Activated B cell treated with CpG ODN at 0.5 μM for 24 hours (primary cell): ENCODE measurements around the gene ARHGEF2. TPM values are rescaled to one million over a fixed set of nuclear protein-coding genes. Genes with fewer than 3 reads are reported as not detected.

Experiments
- ATAC-seq: fragments of 200-7000 bp; cut with Tn5 transposase; one replicate; pipeline ENCODE4 v1.10.0; 2021; ENCODE audit warnings: low read depth, mild to moderate bottlenecking, moderate library complexity
- CTCF ChIA-PET: fragments of 350-600 bp; sonication (Branson Sonifier 250); formaldehyde crosslinking; loops from one replicate; lab custom pipeline; 2021; ENCODE audit warnings: antibody characterized with exemption; lab: Charles Lee
- POLR2A ChIA-PET: fragments of 350-600 bp; sonication (Branson Sonifier 250); formaldehyde crosslinking; loops from one replicate; lab custom pipeline; 2021; ENCODE audit warnings: antibody characterized with exemption; lab: Charles Lee
- DNase-seq: peaks from one replicate; pipeline ENCODE4 v3.0.0; 2022
- H3K27ac Mint-ChIP-seq: one replicate; pipeline ENCODE4 v1.8.0; 2020; ENCODE audit warnings: mixed read lengths
- H3K27me3 Mint-ChIP-seq: one replicate; pipeline ENCODE4 v1.8.0; 2021; ENCODE audit warnings: mixed read lengths
- H3K36me3 Mint-ChIP-seq: one replicate; pipeline ENCODE4 v1.8.0; 2021; ENCODE audit warnings: low read depth, mixed read lengths
- H3K4me1 Mint-ChIP-seq: one replicate; pipeline ENCODE4 v1.8.0; 2021; ENCODE audit warnings: mixed read lengths
- H3K4me3 Mint-ChIP-seq: one replicate; pipeline ENCODE4 v1.8.0; 2020; ENCODE audit warnings: mild to moderate bottlenecking, mixed read lengths
- H3K9me3 Mint-ChIP-seq: one replicate; pipeline ENCODE4 v1.8.0; 2020; ENCODE audit warnings: mixed read lengths
- intact Hi-C: fragments of 100-400 bp; cut with micrococcal nuclease; formaldehyde crosslinking; loops from one replicate; pipeline ENCODE4 v1.15.1; 2024
- total RNA-seq: library from RNA; stranded (reverse); gene quantifications from 2 replicates; pipeline ENCODE4 v1.2.3, GENCODE V29; 2022
- TF ChIP-seq, protein P1 (sequence below): fragments of 200-600 bp; IDR thresholded peaks from one replicate; pipeline ENCODE4 v1.8.0; 2022; ENCODE audit warnings: antibody characterized with exemption, mild to moderate bottlenecking

ARHGEF2 gene
- total RNA-seq, 1 donor from 2014 or later = 207 TPM

DNA sequence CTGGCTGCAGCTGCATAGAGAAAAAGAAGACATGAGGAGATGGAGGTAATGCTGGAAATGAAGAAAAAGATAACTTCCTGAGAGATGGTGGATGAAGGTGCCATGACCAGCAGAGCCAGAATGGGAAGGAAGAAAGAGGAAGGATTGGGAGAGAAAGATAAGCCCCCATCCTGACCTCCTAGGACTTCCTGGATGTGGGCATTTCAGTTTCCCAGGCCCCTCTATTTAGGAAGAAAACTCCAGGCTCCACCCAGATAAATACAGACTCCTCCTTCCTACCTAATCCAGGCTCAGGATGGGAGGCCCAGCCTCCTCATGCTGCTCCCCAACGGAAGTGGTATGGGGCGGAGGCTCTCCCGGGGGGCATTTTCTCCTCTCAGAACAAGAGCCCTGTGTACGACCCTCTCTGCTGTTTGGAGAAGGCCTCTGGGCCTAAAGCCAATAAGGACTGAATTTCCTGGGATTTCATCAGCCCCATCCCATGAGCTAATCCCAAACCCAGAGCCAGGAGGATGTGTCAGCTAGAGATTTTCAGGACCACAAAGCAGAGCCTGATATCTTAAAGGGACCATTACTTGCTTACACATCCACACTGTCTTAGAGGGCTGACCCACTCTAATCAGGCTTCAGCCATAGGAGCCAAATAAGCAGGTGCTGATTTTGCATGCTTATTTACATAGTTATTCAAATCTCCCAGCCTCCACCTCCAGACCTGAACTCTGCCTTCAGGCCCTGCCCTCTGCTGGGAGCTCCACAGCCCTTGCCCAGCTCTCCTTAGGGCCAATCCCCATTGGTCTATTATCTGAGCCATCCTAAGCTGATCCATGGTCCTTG lies 5.1 kb upstream of the ARHGEF2 start:
- Mint-ChIP-seq H3K4me1 (peaks cover 60% of the 10 kb centered on the region), H3K4me3 (peak overlapping the region; percentile 30), H3K27ac (peak overlapping the region; percentile 90), H3K27me3 (no peaks in the 10 kb centered on the region), H3K9me3 (no peaks in the 10 kb centered on the region), H3K36me3 (peaks cover under 1% of the 10 kb centered on the region)
- ChIA-PET CTCF (interaction anchor here (1.1 to 9.8 kb wide), 5 partner anchors 9 to 49 kb away, joined by 4 to 146 read pairs (median 6); partner anchors contain the start of genes KHDC4 and RXFP4), POLR2A (interaction anchor here (0.5 to 14.6 kb wide), 10 partner anchors 9 to 517 kb away, joined by 3 to 403 read pairs (median 6); partner anchors contain the start of genes KHDC4, MEF2D and RXFP4)
- TF ChIP-seq, protein P1, sequence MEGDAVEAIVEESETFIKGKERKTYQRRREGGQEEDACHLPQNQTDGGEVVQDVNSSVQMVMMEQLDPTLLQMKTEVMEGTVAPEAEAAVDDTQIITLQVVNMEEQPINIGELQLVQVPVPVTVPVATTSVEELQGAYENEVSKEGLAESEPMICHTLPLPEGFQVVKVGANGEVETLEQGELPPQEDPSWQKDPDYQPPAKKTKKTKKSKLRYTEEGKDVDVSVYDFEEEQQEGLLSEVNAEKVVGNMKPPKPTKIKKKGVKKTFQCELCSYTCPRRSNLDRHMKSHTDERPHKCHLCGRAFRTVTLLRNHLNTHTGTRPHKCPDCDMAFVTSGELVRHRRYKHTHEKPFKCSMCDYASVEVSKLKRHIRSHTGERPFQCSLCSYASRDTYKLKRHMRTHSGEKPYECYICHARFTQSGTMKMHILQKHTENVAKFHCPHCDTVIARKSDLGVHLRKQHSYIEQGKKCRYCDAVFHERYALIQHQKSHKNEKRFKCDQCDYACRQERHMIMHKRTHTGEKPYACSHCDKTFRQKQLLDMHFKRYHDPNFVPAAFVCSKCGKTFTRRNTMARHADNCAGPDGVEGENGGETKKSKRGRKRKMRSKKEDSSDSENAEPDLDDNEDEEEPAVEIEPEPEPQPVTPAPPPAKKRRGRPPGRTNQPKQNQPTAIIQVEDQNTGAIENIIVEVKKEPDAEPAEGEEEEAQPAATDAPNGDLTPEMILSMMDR = no peak
- DNase-seq (no peak), ATAC-seq (peak; percentile 62)
- intact Hi-C loops = loop anchor here (1.0 to 2.0 kb wide), 2 partner anchors 17 to 45 kb away; no protein-coding TSS in a partner anchor

DNA sequence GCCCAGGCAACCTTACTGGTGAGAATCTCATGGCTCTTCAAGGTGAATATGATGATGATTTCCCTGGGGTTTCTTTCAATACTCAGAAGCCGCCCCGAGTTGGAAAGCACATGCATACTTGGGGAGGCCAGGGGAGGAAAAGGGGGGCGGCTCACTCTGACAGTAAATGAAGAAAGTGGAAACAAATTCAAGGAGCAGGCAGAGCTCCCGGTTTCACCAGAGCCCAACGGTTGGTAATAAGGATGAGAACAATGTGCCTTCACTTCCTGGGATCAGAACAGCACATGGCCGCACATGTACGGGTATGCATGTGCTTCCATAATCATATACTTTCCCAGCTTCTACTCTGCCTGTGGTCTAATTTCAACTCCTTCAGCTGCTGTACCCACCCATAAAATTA lies 3.8 kb upstream of the ARHGEF2 start:
- Mint-ChIP-seq H3K4me3 (peak overlapping the region; percentile 97), H3K36me3 (peaks cover 10% of the 10 kb centered on the region), H3K27ac (peak overlapping the region; percentile 90), H3K9me3 (no peaks in the 10 kb centered on the region), H3K27me3 (no peaks in the 10 kb centered on the region), H3K4me1 (peaks cover 65% of the 10 kb centered on the region)
- POLR2A ChIA-PET = interaction anchor here (0.6 to 14.6 kb wide), 8 partner anchors 8 to 931 kb away, joined by 3 to 403 read pairs (median 10); partner anchors contain the start of genes ADAM15, KHDC4 and RXFP4
- ATAC-seq = no peak
- CTCF ChIA-PET = interaction anchor here (1.8 to 9.8 kb wide), 2 partner anchors 8 to 40 kb away, joined by 6 to 146 read pairs; partner anchors contain the start of gene RXFP4
- intact Hi-C loops = loop anchor here (2.0 kb wide), 1 partner anchor 15 kb away; no protein-coding TSS in a partner anchor
- no peak for DNase-seq
- TF ChIP-seq, protein P1 = no peak

DNA sequence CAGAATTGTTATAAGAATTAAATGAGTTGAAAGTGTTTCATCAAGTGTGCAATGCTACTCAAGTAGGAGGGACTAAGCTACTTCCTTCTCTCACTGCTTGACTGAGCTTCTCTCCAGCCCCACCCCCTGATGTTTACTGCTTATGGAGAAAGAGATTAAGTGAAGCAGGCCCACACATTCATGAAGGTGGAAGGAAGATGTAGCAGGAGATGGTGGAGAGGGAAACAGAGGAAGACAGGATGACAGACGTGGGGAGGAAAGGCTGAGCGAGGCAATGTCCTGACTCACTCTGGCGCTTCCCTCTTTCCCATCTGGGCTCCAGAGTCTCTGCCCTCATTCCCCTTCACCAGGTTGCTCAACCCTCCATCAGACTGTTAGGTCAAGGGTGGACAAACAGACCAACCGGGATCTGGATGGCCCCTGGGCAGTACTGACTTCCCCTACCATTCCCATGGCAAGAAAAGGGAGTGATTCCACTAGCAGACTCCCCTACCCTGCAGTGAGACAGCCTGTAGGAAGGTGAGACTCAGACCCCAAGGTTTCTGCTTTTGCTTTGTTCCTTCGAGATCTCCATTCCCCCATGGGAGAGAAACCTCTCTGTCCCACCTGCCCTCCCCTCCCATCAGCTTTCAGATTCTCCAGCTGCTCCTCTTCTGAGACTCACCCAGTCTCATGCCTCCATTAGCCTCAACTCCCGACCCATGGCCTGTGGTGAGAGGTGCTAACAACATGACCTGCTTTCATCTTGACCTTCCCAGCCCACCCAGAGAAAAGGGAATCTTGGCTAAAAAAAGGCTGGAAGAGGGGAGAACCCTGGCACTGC lies 3.1 kb upstream of the ARHGEF2 start:
- no peaks in the 10 kb centered on the region for H3K27me3 Mint-ChIP-seq
- H3K27ac Mint-ChIP-seq = peak overlapping the region; percentile 90
- H3K36me3 Mint-ChIP-seq = peaks cover 16% of the 10 kb centered on the region
- intact Hi-C loops = loop anchor here (2.0 kb wide), 1 partner anchor 15 kb away; no protein-coding TSS in a partner anchor
- H3K4me3 Mint-ChIP-seq = peak overlapping the region; percentile 97
- ChIA-PET POLR2A (interaction anchor here (0.5 to 14.6 kb wide), 10 partner anchors 13 to 122 kb away, joined by 3 to 403 read pairs (median 6); partner anchors contain the start of genes KHDC4 and RXFP4), CTCF (interaction anchor here (0.7 to 9.8 kb wide), 4 partner anchors 8 to 40 kb away, joined by 3 to 146 read pairs (median 4); partner anchors contain the start of gene RXFP4)
- no peaks in the 10 kb centered on the region for H3K9me3 Mint-ChIP-seq
- ATAC-seq = peak; percentile 56
- DNase-seq = no peak
- H3K4me1 Mint-ChIP-seq = peaks cover 71% of the 10 kb centered on the region
- TF ChIP-seq, protein P1 = no peak

DNA sequence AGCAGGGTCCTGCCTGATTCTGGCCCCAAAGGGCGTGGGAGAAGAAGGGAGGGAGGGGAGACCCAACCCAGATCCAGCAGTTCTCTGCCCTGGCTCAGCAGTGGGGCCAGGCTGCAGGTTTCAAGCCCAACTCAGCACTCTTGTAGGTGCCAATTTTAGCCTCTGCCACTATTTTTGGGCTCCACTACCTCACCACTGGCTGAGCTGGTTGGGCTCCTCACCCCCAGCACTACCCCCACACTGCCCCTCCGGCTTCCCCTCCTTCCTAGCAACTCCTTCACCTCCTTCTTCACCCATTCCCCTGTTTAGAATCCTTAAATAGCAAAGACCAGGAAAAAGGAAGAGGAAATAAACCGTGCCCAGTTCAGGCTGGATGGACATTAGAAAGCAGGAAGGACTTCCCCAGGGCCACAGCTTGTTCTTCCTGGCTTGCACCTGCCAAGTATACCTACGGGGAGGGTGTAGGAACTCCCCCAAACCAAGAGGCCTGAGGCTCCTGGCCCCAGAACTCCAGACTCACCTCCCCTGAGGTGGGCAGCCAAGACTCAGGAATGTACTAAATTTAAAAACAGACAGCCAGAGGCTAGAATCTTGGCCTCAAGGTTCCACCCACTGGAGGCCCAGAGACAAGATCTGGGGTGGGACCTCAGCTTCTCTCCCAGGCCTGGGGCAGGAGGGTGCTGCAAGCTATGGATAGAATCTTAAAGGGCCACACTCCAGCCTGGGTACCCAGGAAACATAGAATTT lies 1.4 kb upstream of the ARHGEF2 start:
- peaks cover 27% of the 10 kb centered on the region for H3K36me3 Mint-ChIP-seq
- ChIA-PET CTCF (interaction anchor here (1.6 to 9.8 kb wide), 3 partner anchors 11 to 46 kb away, joined by 3 to 146 read pairs (median 5); partner anchors contain the start of gene RXFP4), POLR2A (interaction anchor here (1.0 to 14.6 kb wide), 7 partner anchors 9 to 45 kb away, joined by 3 to 403 read pairs (median 85); partner anchors contain the start of genes KHDC4 and RXFP4)
- H3K4me1 Mint-ChIP-seq = peaks cover 86% of the 10 kb centered on the region
- no peaks in the 10 kb centered on the region for H3K9me3 Mint-ChIP-seq
- ATAC-seq (peak; percentile 9), DNase-seq (no peak)
- peak overlapping the region; percentile 90 for H3K27ac Mint-ChIP-seq
- H3K27me3 Mint-ChIP-seq = no peaks in the 10 kb centered on the region
- H3K4me3 Mint-ChIP-seq = peak overlapping the region; percentile 97
- TF ChIP-seq, protein P1 = no peak
- intact Hi-C loops = loop anchor here (1.0 to 5.0 kb wide), 4 partner anchors 33 to 123 kb away; partner anchors contain the start of genes GON4L, LAMTOR2, RIT1 and UBQLN4
